ENCODE measurements around the gene SSBP3. TPM values are rescaled to one million over a fixed set of nuclear protein-coding genes. Genes with fewer than 3 reads are reported as not detected.
A peak's percentile ranks its signal among the peaks of the same experiment; 100 is the strongest.

Gene SSBP3
- total RNA-seq, 1 experiment from 2014 or later = 18.2 TPM

GRCh38 chr1:54331091-54331772, 75.0 kb downstream of the SSBP3 start:
- no peak for DNase-seq (ENCODE audit: low spot score)

- DNase-seq (ENCODE audit: low spot score) = no peak
These were observed 76.7 kb downstream of the SSBP3 start for GRCh38 chr1:54329312-54330003.

GRCh38 chr1:54328066-54328636, 78.0 kb downstream of the SSBP3 start:
- no peak for DNase-seq (ENCODE audit: low spot score)

- DNase-seq (ENCODE audit: low spot score) = no peak
These were observed 78.7 kb downstream of the SSBP3 start for GRCh38 chr1:54327386-54328065.

GRCh38 chr1:54326543-54327385, 79.4 kb downstream of the SSBP3 start:
- no peak for DNase-seq (ENCODE audit: low spot score)

GRCh38 chr1:54325703-54326461, 80.3 kb downstream of the SSBP3 start:
- DNase-seq (ENCODE audit: low spot score) = no peak

GRCh38 chr1:54325284-54325683, 80.9 kb downstream of the SSBP3 start:
- no peak for DNase-seq (ENCODE audit: low spot score)

GRCh38 chr1:54324251-54325140, 81.7 kb downstream of the SSBP3 start:
- DNase-seq (ENCODE audit: low spot score) = no peak

- DNase-seq (ENCODE audit: low spot score) = no peak
These were observed 82.3 kb downstream of the SSBP3 start for GRCh38 chr1:54323921-54324250.

- DNase-seq (ENCODE audit: low spot score) = peak; percentile 40
These were observed 82.9 kb downstream of the SSBP3 start for GRCh38 chr1:54323324-54323739.

GRCh38 chr1:54318246-54318814, 87.9 kb downstream of the SSBP3 start:
- DNase-seq (ENCODE audit: low spot score) = no peak

- DNase-seq (ENCODE audit: low spot score) = no peak
These were observed 89.1 kb downstream of the SSBP3 start for GRCh38 chr1:54317084-54317483.

- no peak for DNase-seq (ENCODE audit: low spot score)
These were observed 91.1 kb downstream of the SSBP3 start for GRCh38 chr1:54315099-54315498.

- DNase-seq (ENCODE audit: low spot score) = peak; percentile 33
These were observed 91.5 kb downstream of the SSBP3 start for GRCh38 chr1:54314696-54315095.

GRCh38 chr1:54312796-54313316, 93.3 kb downstream of the SSBP3 start:
- no peak for DNase-seq (ENCODE audit: low spot score)

GRCh38 chr1:54311506-54311905, 94.7 kb downstream of the SSBP3 start:
- no peak for DNase-seq (ENCODE audit: low spot score)

- DNase-seq (ENCODE audit: low spot score) = peak; percentile 53
These were observed 95.5 kb downstream of the SSBP3 start for GRCh38 chr1:54310439-54311328.

Data from HT-29 (cell line).